Right lobe of liver (tissue), 6 donors: Measurements from ENCODE around the gene MAP4K2. TPM values are rescaled to one million over a fixed set of nuclear protein-coding genes. Genes with fewer than 3 reads are reported as not detected.

Source experiments
- ATAC-seq, 4 donors: fragments of 200-7000 bp; cut with Tn5 transposase; one replicate each; pipeline ENCODE4 v1.9.1; 2020; ENCODE audit warnings: mild to moderate bottlenecking in 4 of 4, moderate library complexity in 4 of 4
- DNase-seq, 3 donors: peaks; one replicate each; pipeline ENCODE4 v3.0.0-alpha.2; 2020
- H3K27ac ChIP-seq, 3 donors: fragments of 200-600 bp; one replicate each; pipeline ENCODE4 v1.8.0; 2022
- H3K27me3 ChIP-seq, 2 donors: fragments of 200-600 bp; one replicate each; pipeline ENCODE4 v1.8.0; 2022
- H3K36me3 ChIP-seq, 4 donors: fragments of 200-600 bp; sonication (generic) in 1 of 4; one replicate each; pipeline versions ENCODE4 v1.5.1 to v1.8.0; 2017 to 2022; ENCODE audit warnings: control low read depth in 1 of 4
- H3K4me1 ChIP-seq, 4 donors: fragments of 200-600 bp; sonication (generic) in 1 of 4; one replicate each; pipeline versions ENCODE4 v1.5.1 to v1.8.0; 2017 to 2022; ENCODE audit warnings: control low read depth in 1 of 4
- H3K4me3 ChIP-seq, 3 donors: fragments of 200-600 bp; one replicate each; pipeline ENCODE4 v1.8.0; 2022
- H3K9me3 ChIP-seq, 4 donors: fragments of 200-600 bp; sonication (generic) in 1 of 4; one replicate each; pipeline versions ENCODE4 v1.5.1 to v1.8.0; 2017 to 2022; ENCODE audit warnings: control low read depth in 1 of 4
- POLR2A ChIP-seq: fragments of 450-650 bp; IDR thresholded peaks from one replicate; pipeline ENCODE4 v1.6.1; 2017; ENCODE audit warnings: antibody characterized with exemption, mild to moderate bottlenecking
- WGBS: methylation state at CpG from one replicate; pipeline ENCODE4 v1.1.6; 2018; ENCODE audit warnings: low coverage, low lambda C conversion rate; ENCODE audit not compliant: insufficient coverage; ENCODE audit errors: missing lambda C conversion rate; 5-methylcytosine and 5-hydroxymethylcytosine counted together
- intact Hi-C, 2 donors: fragments of 100-400 bp; cut with DNase I; formaldehyde crosslinking; loops; one replicate each; pipeline versions ENCODE4 v1.11.2 to v1.14.1; 2022
- total RNA-seq, 6 experiments: library from RNA; depleted of rRNA in 2 of 6; stranded (reverse); fragments of >200 nt in 2 of 6; fragmentation: NEBNext Ultra II Directional in 3 of 6; extraction: Animal tissue kit (Norgen Biotek cat#: 25700) in 3 of 6; gene quantifications; one replicate each; pipeline versions ENCODE4 v1.1.0 to v1.2.4, GENCODE V29; 2016 to 2023
- TF ChIP-seq, protein P1 (sequence below), 4 donors: fragments of 200-600 bp in 3 of 4; fragments of 450-650 bp in 1 of 4; IDR thresholded peaks; one replicate each; pipeline versions ENCODE4 v1.5.1 to v1.8.0; 2016 to 2022; ENCODE audit warnings: antibody characterized with exemption in 4 of 4, mild to moderate bottlenecking in 2 of 4
- donor health status: DM: no; HTN: yes; CAD: no.
- donor health status: DM: no; HTN: no; CAD: no.
- donor health status: DM: no; HTN: no; CAD: no.
- donor health status: DM: no; HTN: yes; CAD: no.
- donor health status: DM: no; HTN: yes; CAD: no.

The MAP4K2 gene
- total RNA-seq, 6 experiments from 2014 or later = 3.4 to 14.7 (median 4.8) TPM

DNA sequence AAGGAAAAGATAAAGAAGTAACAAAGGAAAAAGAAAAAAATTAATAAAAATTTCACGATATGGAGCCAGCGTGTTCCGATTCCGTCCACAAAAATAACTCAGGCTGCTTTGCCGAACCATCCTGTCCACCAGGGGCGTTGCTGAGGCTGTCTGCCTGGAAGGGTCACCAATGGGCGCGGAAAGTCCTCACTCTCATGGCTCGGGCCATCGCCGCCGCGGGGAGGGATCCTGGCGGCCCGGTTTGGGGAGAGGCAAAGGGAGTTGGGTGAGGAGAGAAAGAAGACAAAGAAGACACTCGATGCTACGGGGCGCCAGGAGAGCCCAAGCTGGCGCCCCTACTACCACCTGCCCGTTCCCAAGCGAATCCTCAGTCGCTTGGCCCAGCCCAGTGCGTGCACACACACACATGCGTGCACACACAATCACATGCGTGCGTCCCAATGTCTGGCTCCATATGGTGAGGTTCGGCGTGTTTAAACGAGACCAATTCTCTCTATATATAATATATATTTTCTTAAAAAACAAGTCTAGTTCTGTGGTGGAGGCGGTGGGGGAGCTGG, 37.6 kb downstream of the MAP4K2 start:
- H3K36me3 ChIP-seq = peaks cover 40 to 75% (median 52%) of the 10 kb centered on the region in 4 donors
- peak in 1 of 3 donors; percentile 24 for DNase-seq
- intact Hi-C loops = loop anchor here in 1 of 2 donors (10.0 kb wide), 1 partner anchor 81 kb away; no protein-coding TSS in a partner anchor
- no peak for ATAC-seq
- H3K4me3 ChIP-seq = no peak overlapping the region
- no peaks in the 10 kb centered on the region for H3K9me3 ChIP-seq
- WGBS = 88% methylated on average over 21 of the region's 30 CpGs
- H3K27ac ChIP-seq = no peak overlapping the region
- H3K27me3 ChIP-seq = no peaks in the 10 kb centered on the region
- no peaks in the 10 kb centered on the region for H3K4me1 ChIP-seq
- TF ChIP-seq POLR2A = no peak
- TF ChIP-seq, protein P1, sequence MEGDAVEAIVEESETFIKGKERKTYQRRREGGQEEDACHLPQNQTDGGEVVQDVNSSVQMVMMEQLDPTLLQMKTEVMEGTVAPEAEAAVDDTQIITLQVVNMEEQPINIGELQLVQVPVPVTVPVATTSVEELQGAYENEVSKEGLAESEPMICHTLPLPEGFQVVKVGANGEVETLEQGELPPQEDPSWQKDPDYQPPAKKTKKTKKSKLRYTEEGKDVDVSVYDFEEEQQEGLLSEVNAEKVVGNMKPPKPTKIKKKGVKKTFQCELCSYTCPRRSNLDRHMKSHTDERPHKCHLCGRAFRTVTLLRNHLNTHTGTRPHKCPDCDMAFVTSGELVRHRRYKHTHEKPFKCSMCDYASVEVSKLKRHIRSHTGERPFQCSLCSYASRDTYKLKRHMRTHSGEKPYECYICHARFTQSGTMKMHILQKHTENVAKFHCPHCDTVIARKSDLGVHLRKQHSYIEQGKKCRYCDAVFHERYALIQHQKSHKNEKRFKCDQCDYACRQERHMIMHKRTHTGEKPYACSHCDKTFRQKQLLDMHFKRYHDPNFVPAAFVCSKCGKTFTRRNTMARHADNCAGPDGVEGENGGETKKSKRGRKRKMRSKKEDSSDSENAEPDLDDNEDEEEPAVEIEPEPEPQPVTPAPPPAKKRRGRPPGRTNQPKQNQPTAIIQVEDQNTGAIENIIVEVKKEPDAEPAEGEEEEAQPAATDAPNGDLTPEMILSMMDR (IDR thresholded peaks at IDR 0.05) = peak in 1 of 4 donors; percentile 4

DNA sequence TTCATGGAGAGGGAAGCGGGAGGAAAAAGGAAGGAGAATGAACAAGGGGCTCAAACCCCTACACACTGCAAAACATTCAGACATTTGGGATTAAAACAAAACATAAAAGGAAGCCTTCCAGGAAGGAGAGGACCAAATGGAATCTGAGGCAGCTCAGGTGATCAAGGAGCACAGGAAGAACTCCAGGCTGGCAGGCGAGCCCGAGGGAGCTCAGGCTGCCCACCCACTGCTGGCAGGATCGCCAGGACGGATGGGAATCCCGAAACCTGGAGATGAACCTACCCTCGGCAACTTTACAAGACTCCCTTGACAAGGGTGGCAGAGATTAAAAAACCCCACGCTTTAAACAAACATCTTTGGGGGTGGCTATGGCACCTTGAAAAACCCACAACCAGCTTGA, 38.3 kb downstream of the MAP4K2 start:
- TF ChIP-seq POLR2A = no peak
- TF ChIP-seq, protein P1 (IDR thresholded peaks at IDR 0.05) = no peak
- no peak for DNase-seq
- intact Hi-C loops = loop anchor here in 1 of 2 donors (10.0 kb wide), 1 partner anchor 80 kb away; no protein-coding TSS in a partner anchor
- Histone ChIP-seq H3K27ac (no peak overlapping the region), H3K36me3 (peaks cover 34 to 69% (median 46%) of the 10 kb centered on the region in 4 donors), H3K27me3 (no peaks in the 10 kb centered on the region), H3K4me1 (no peaks in the 10 kb centered on the region), H3K4me3 (no peak overlapping the region), H3K9me3 (no peaks in the 10 kb centered on the region)
- no peak for ATAC-seq
- 89% methylated on average over 8 of the region's 8 CpGs for WGBS

DNA sequence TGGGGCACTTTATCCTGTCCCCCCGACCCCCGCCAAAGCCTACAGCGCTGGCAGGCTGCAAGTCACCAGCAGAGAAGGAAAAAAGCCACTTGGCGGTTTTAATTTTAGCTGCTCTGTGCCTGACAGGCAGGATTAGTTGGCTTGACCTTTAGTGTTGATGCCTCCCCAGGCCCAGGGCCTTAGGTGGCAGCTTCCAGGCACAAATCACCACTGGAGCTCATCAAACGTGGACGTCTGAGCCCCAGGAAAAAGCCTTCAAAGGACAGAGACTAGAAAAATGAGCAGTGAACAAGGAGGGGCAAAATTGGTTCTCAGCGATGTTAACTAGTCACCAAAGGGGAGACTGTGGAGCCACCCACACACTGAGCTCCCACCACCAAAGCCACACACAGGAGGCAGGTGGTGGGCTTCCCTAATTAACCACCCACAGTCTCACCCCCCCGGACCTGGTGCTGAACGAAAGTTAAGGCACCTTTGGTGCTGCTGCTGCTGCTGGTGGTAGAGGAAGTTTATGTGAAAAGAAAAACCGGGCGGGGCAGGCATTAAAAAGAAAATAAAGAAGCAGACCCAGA, 38.9 kb downstream of the MAP4K2 start:
- no peaks in the 10 kb centered on the region for H3K4me1 ChIP-seq
- H3K27ac ChIP-seq = no peak overlapping the region
- H3K9me3 ChIP-seq = no peaks in the 10 kb centered on the region
- no peaks in the 10 kb centered on the region for H3K27me3 ChIP-seq
- intact Hi-C loops = loop anchor here in 1 of 2 donors (10.0 kb wide), 1 partner anchor 79 kb away; no protein-coding TSS in a partner anchor
- WGBS = 46% methylated on average over 8 of the region's 11 CpGs
- TF ChIP-seq POLR2A = no peak
- TF ChIP-seq, protein P1 (IDR thresholded peaks at IDR 0.05) = no peak
- DNase-seq = no peak
- H3K36me3 ChIP-seq = peaks cover 28 to 63% (median 40%) of the 10 kb centered on the region in 4 donors
- no peak for ATAC-seq
- no peak overlapping the region for H3K4me3 ChIP-seq

GRCh38 chr11:64763526-64764039, 39.4 kb downstream of the MAP4K2 start:
- no peak overlapping the region for H3K27ac ChIP-seq

More at GRCh38 chr11:64763526-64764039, 39.4 kb downstream of the MAP4K2 start:
- DNase-seq = peak in 1 of 3 donors; percentile 21
- no peak for TF ChIP-seq POLR2A
- TF ChIP-seq, protein P1 (IDR thresholded peaks at IDR 0.05) = no peak
- intact Hi-C loops = loop anchor here in 1 of 2 donors (10.0 kb wide), 1 partner anchor 79 kb away; no protein-coding TSS in a partner anchor
- no peaks in the 10 kb centered on the region for H3K9me3 ChIP-seq
- H3K4me1 ChIP-seq = no peaks in the 10 kb centered on the region
- H3K27me3 ChIP-seq = no peaks in the 10 kb centered on the region
- ATAC-seq = no peak
- no peak overlapping the region for H3K4me3 ChIP-seq
- peaks cover 23 to 57% (median 35%) of the 10 kb centered on the region in 4 donors for H3K36me3 ChIP-seq
- WGBS = 82% methylated on average over 3 of the region's 6 CpGs
